Cardiac septum (tissue), 1 donor: ENCODE measurements around the gene CLNK. TPM values are rescaled to one million over a fixed set of nuclear protein-coding genes. Genes with fewer than 3 reads are reported as not detected.

Source experiments
- DNase-seq: peaks from one replicate; pipeline ENCODE4 v3.0.0-alpha.2; 2020; ENCODE audit warnings: low spot score
- intact Hi-C: fragments of 100-400 bp; cut with DNase I; formaldehyde crosslinking; loops from one replicate; pipeline ENCODE4 v1.14.0; 2022
- total RNA-seq: library from RNA; stranded (reverse); fragmentation: NEBNext Ultra II Directional; extraction: Animal tissue kit (Norgen Biotek cat#: 25700); gene quantifications from one replicate; pipeline ENCODE4 v1.2.1, GENCODE V29; 2021
- donor health status: DM: no; HTN: no; CAD: no.

The CLNK gene
- total RNA-seq, 1 donor from 2014 or later: not detected

- DNase-seq: no peak
- intact Hi-C loops: no loop called here
Observed at GRCh38 chr4:10703766-10704429, 19.3 kb upstream of the CLNK start.

GRCh38 chr4:10703156-10703555 lies 18.6 kb upstream of the CLNK start:
- DNase-seq: no peak
- intact Hi-C loops: no loop called here

- intact Hi-C loops: no loop called here
- DNase-seq: no peak
Observed at GRCh38 chr4:10701702-10702460, 17.3 kb upstream of the CLNK start.

GRCh38 chr4:10701161-10701560 lies 16.6 kb upstream of the CLNK start:
- DNase-seq: no peak
- intact Hi-C loops: no loop called here

GRCh38 chr4:10698172-10698571 lies 13.6 kb upstream of the CLNK start:
- intact Hi-C loops: no loop called here
- no peak for DNase-seq

- intact Hi-C loops: no loop called here
Observed at GRCh38 chr4:10697086-10697485, 12.5 kb upstream of the CLNK start.

GRCh38 chr4:10696253-10696652 lies 11.7 kb upstream of the CLNK start:
- DNase-seq: no peak
- intact Hi-C loops: no loop called here

More at GRCh38 chr4:10697086-10697485, 12.5 kb upstream of the CLNK start:
- DNase-seq: no peak

- no peak for DNase-seq
- intact Hi-C loops: no loop called here
Observed at GRCh38 chr4:10694828-10695209, 10.3 kb upstream of the CLNK start.

GRCh38 chr4:10694151-10694827 lies 9.7 kb upstream of the CLNK start:
- intact Hi-C loops: no loop called here
- no peak for DNase-seq

- DNase-seq: no peak
- intact Hi-C loops: no loop called here
Observed at GRCh38 chr4:10691651-10692050, 7.1 kb upstream of the CLNK start.

GRCh38 chr4:10690185-10690907 lies 5.8 kb upstream of the CLNK start:
- intact Hi-C loops: no loop called here
- no peak for DNase-seq

GRCh38 chr4:10688846-10689245 lies 4.3 kb upstream of the CLNK start:
- intact Hi-C loops: no loop called here

GRCh38 chr4:10688022-10688421 lies 3.5 kb upstream of the CLNK start:
- intact Hi-C loops: no loop called here
- DNase-seq: no peak

More at GRCh38 chr4:10688846-10689245, 4.3 kb upstream of the CLNK start:
- no peak for DNase-seq

GRCh38 chr4:10687526-10687925 lies 3.0 kb upstream of the CLNK start:
- DNase-seq: no peak
- intact Hi-C loops: no loop called here

GRCh38 chr4:10682397-10682796 lies 2.2 kb downstream of the CLNK start:
- DNase-seq: no peak
- intact Hi-C loops: no loop called here

GRCh38 chr4:10677796-10678497 lies 6.6 kb downstream of the CLNK start:
- intact Hi-C loops: no loop called here
- DNase-seq: no peak

GRCh38 chr4:10673817-10674369 lies 10.7 kb downstream of the CLNK start:
- DNase-seq: no peak
- intact Hi-C loops: no loop called here

GRCh38 chr4:10672379-10672778 lies 12.2 kb downstream of the CLNK start:
- no peak for DNase-seq
- intact Hi-C loops: no loop called here

GRCh38 chr4:10671799-10672198 lies 12.8 kb downstream of the CLNK start:
- intact Hi-C loops: no loop called here

More at GRCh38 chr4:10671799-10672198, 12.8 kb downstream of the CLNK start:
- DNase-seq: no peak
